OCI-LY7 (cell line): ENCODE data around the gene USP48. TPM values are rescaled to one million over a fixed set of nuclear protein-coding genes. Genes with fewer than 3 reads are reported as not detected.

Experiments used
- BruUV-seq: library from RNA; stranded (reverse); fragments of 400-500 nt; replicated peaks from 2 replicates; lab custom pipeline; 2021; lab: Mats Ljungman, UMichigan
- CTCF ChIA-PET: fragments of 300-600 bp; sonication (Branson Sonifier 250); formaldehyde crosslinking; loops from one replicate; lab custom pipeline; 2022; ENCODE audit warnings: antibody characterized with exemption; ENCODE audit not compliant: unreplicated experiment; lab: Charles Lee
- POLR2A ChIA-PET: fragments of 300-600 bp; sonication (Branson Sonifier 250); formaldehyde crosslinking; loops from one replicate; lab custom pipeline; 2022; ENCODE audit warnings: antibody characterized with exemption; lab: Charles Lee
- DNase-seq: peaks from one replicate; pipeline ENCODE4 v3.0.0-alpha.2; 2015; ENCODE audit warnings: low spot score
- H2AFZ ChIP-seq: fragments of 200-600 bp; sonication (generic), shearing (Covaris generic); 2 replicates; pipeline ENCODE4 v1.6.1; 2014; ENCODE audit warnings: mild to moderate bottlenecking, antibody characterized with exemption, low read length, moderate library complexity
- H3K27ac ChIP-seq: fragments of 200-600 bp; sonication (generic); 2 replicates; pipeline ENCODE4 v1.5.1; 2014; ENCODE audit warnings: mixed run types, low read depth, mild to moderate bottlenecking, moderate library complexity, low read length, inconsistent platforms; ENCODE audit not compliant: poor library complexity, severe bottlenecking
- H3K36me3 ChIP-seq: fragments of 200-600 bp; sonication (generic); 2 replicates; pipeline ENCODE4 v1.6.1; 2014; ENCODE audit warnings: mild to moderate bottlenecking, antibody characterized with exemption, low read length, moderate library complexity, mixed read lengths; ENCODE audit not compliant: insufficient read depth
- H3K4me1 ChIP-seq: fragments of 200-600 bp; sonication (generic); 2 replicates; pipeline ENCODE4 v1.5.1; 2014; ENCODE audit warnings: mild to moderate bottlenecking, low read length; ENCODE audit not compliant: insufficient read depth, poor library complexity, severe bottlenecking
- H3K4me2 ChIP-seq: fragments of 200-600 bp; sonication (generic); 2 replicates; pipeline ENCODE4 v1.6.1; 2014; ENCODE audit warnings: mild to moderate bottlenecking, low read length
- H3K4me3 ChIP-seq: fragments of 200-600 bp; sonication (generic); 2 replicates; pipeline ENCODE4 v1.5.1; 2014; ENCODE audit warnings: mild to moderate bottlenecking, low read depth, low read length; ENCODE audit not compliant: poor library complexity, severe bottlenecking
- H3K79me2 ChIP-seq: fragments of 200-600 bp; sonication (generic); 2 replicates; pipeline ENCODE4 v1.6.1; 2016; ENCODE audit warnings: low read depth, mild to moderate bottlenecking, low read length, moderate library complexity, mixed read lengths; ENCODE audit not compliant: insufficient read depth
- H3K9me2 ChIP-seq: fragments of 200-600 bp; sonication (generic); 2 replicates; pipeline ENCODE4 v1.6.1; 2016; ENCODE audit warnings: mild to moderate bottlenecking, low read length, mixed read lengths; ENCODE audit not compliant: insufficient read depth
- H3K9me3 ChIP-seq: fragments of 200-600 bp; sonication (generic); 2 replicates; pipeline ENCODE4 v1.6.1; 2014; ENCODE audit warnings: mild to moderate bottlenecking, mixed run types, low read length, mixed read lengths
- H4K20me1 ChIP-seq: fragments of 200-600 bp; sonication (generic); 2 replicates; pipeline ENCODE4 v1.6.1; 2014; ENCODE audit warnings: mild to moderate bottlenecking, antibody characterized with exemption, low read length, moderate library complexity, mixed read lengths; ENCODE audit not compliant: insufficient read depth
- CTCF ChIP-seq: fragments of 200-600 bp; sonication (generic); conservative IDR thresholded peaks from 2 replicates; pipeline ENCODE4 v1.5.1; 2014; ENCODE audit warnings: mild to moderate bottlenecking, antibody characterized with exemption, low read length, moderate library complexity, mixed read lengths
- EZH2phosphoT487 ChIP-seq: fragments of 200-600 bp; sonication (generic); IDR thresholded peaks from 2 replicates; pipeline ENCODE4 v1.6.1; 2018; ENCODE audit warnings: low read depth, borderline replicate concordance, mild to moderate bottlenecking, mixed run types, antibody characterized with exemption, low read length, moderate library complexity, mixed read lengths
- intact Hi-C: fragments of 100-400 bp; cut with micrococcal nuclease; formaldehyde crosslinking; loops from one replicate; pipeline ENCODE4 v1.10.0; 2022; ENCODE audit not compliant: unreplicated experiment
- total RNA-seq, 2 experiments: library from RNA; depleted of rRNA in 1 of 2; stranded (reverse); fragments of >200 nt in 1 of 2; shearing (Covaris generic) in 1 of 2; gene quantifications; 2 replicates each; pipeline ENCODE4 v1.2.3, GENCODE V29; 2014 to 2022

The USP48 gene
- total RNA-seq, 2 experiments from 2014 or later, result 45.0 to 98.3 TPM

GRCh38 chr1:21696931-21697330, 86.0 kb downstream of the USP48 start:
- no peak overlapping the region for H2AFZ ChIP-seq
- BruUV-seq, result no TSS peak
- no peak for DNase-seq
- CTCF ChIA-PET, result no interaction called here
- no peaks in the 10 kb centered on the region for H4K20me1 ChIP-seq
- no peak for TF ChIP-seq EZH2phosphoT487
- H3K4me2 ChIP-seq, result no peak overlapping the region
- no peak overlapping the region for H3K27ac ChIP-seq
- POLR2A ChIA-PET, result no interaction called here
- intact Hi-C loops, result no loop called here
- no peaks in the 10 kb centered on the region for H3K9me2 ChIP-seq
- H3K4me1 ChIP-seq, result no peaks in the 10 kb centered on the region
- H3K36me3 ChIP-seq, result peaks cover 73% of the 10 kb centered on the region
- H3K9me3 ChIP-seq, result no peaks in the 10 kb centered on the region
- H3K79me2 ChIP-seq, result no peaks in the 10 kb centered on the region
- no peak overlapping the region for H3K4me3 ChIP-seq

GRCh38 chr1:21693732-21694131, 89.2 kb downstream of the USP48 start:
- Histone ChIP-seq H3K79me2 (no peaks in the 10 kb centered on the region), H3K4me2 (no peak overlapping the region), H3K36me3 (peaks cover 76% of the 10 kb centered on the region), H4K20me1 (no peaks in the 10 kb centered on the region), H3K27ac (no peak overlapping the region), H3K9me2 (no peaks in the 10 kb centered on the region), H2AFZ (no peak overlapping the region), H3K9me3 (no peaks in the 10 kb centered on the region), H3K4me1 (no peaks in the 10 kb centered on the region), H3K4me3 (no peak overlapping the region)
- ChIA-PET POLR2A (no interaction called here), CTCF (no interaction called here)
- no peak for DNase-seq
- BruUV-seq, result no TSS peak
- intact Hi-C loops, result no loop called here
- TF ChIP-seq CTCF, result no peak
- no peak for TF ChIP-seq EZH2phosphoT487

GRCh38 chr1:21691739-21692138, 91.2 kb downstream of the USP48 start:
- BruUV-seq, result no TSS peak
- H3K9me2 ChIP-seq, result no peaks in the 10 kb centered on the region
- no peaks in the 10 kb centered on the region for H3K79me2 ChIP-seq
- H2AFZ ChIP-seq, result no peak overlapping the region
- TF ChIP-seq CTCF (no peak), EZH2phosphoT487 (no peak)
- H3K9me3 ChIP-seq, result peaks cover 1% of the 10 kb centered on the region; the same call in 1 of the 2 replicates
- intact Hi-C loops, result no loop called here
- H3K4me3 ChIP-seq, result no peak overlapping the region
- no peaks in the 10 kb centered on the region for H3K4me1 ChIP-seq
- peaks cover 84% of the 10 kb centered on the region for H3K36me3 ChIP-seq
- ChIA-PET CTCF (no interaction called here), POLR2A (no interaction called here)
- no peak overlapping the region for H3K4me2 ChIP-seq
- no peaks in the 10 kb centered on the region for H4K20me1 ChIP-seq
- H3K27ac ChIP-seq, result no peak overlapping the region
- no peak for DNase-seq
